A673 (cell line): ENCODE data around the gene MTHFD1L. TPM values are rescaled to one million over a fixed set of nuclear protein-coding genes. Genes with fewer than 3 reads are reported as not detected.

Experiments
- BruUV-seq: library from RNA; stranded (reverse); fragments of 400-500 nt; replicated peaks from 2 replicates; lab custom pipeline; 2021; lab: Mats Ljungman, UMichigan
- CTCF ChIA-PET: fragments of 300-600 bp; sonication (Branson Sonifier 250); formaldehyde crosslinking; loops from one replicate; lab custom pipeline; 2022; ENCODE audit warnings: antibody characterized with exemption; lab: Charles Lee
- POLR2A ChIA-PET: fragments of 300-600 bp; sonication (Branson Sonifier 250); formaldehyde crosslinking; loops from one replicate; lab custom pipeline; 2022; ENCODE audit warnings: antibody characterized with exemption; ENCODE audit not compliant: low non-redundant PET; lab: Charles Lee
- DNase-seq: peaks from one replicate; pipeline ENCODE4 v3.0.0-alpha.2; 2015; ENCODE audit warnings: low spot score
- H3K27ac ChIP-seq: fragments of 200-600 bp; sonication (generic); 2 replicates; pipeline ENCODE4 v1.5.1; 2016; ENCODE audit warnings: mixed run types, low read depth, mild to moderate bottlenecking, mixed read lengths, antibody characterized with exemption, low read length; ENCODE audit not compliant: poor library complexity, severe bottlenecking
- H3K27me3 ChIP-seq: fragments of 200-600 bp; sonication (generic); replicated peaks from 2 replicates; pipeline ENCODE4 v1.6.1; 2017; ENCODE audit warnings: mixed run types, low read depth, mild to moderate bottlenecking, mixed read lengths, antibody characterized with exemption, low read length; ENCODE audit not compliant: insufficient read depth, poor library complexity
- H3K36me3 ChIP-seq: fragments of 200-600 bp; sonication (generic); 2 replicates; pipeline ENCODE4 v1.6.1; 2016; ENCODE audit warnings: mixed run types, mild to moderate bottlenecking, mixed read lengths, antibody characterized with exemption, low read length; ENCODE audit not compliant: insufficient read depth, poor library complexity, severe bottlenecking
- H3K4me1 ChIP-seq: fragments of 200-600 bp; sonication (generic); 2 replicates; pipeline ENCODE4 v1.6.1; 2017; ENCODE audit warnings: mixed run types, mild to moderate bottlenecking, mixed read lengths, antibody characterized with exemption, low read length; ENCODE audit not compliant: insufficient read depth, poor library complexity, severe bottlenecking
- H3K4me3 ChIP-seq: fragments of 200-600 bp; sonication (generic); 2 replicates; pipeline ENCODE4 v1.5.1; 2016; ENCODE audit warnings: low read depth, mixed run types, mild to moderate bottlenecking, mixed read lengths, low read length; ENCODE audit not compliant: poor library complexity, severe bottlenecking
- H3K9me3 ChIP-seq: fragments of 200-600 bp; sonication (generic); 2 replicates; pipeline ENCODE4 v1.6.1; 2016; ENCODE audit warnings: mixed run types, low read depth, mild to moderate bottlenecking, mixed read lengths, antibody characterized with exemption, low read length; ENCODE audit not compliant: poor library complexity, severe bottlenecking
- EZH2 ChIP-seq: fragments of 200-600 bp; sonication (generic); IDR thresholded peaks from 2 replicates; pipeline ENCODE4 v1.6.1; 2017; ENCODE audit warnings: borderline replicate concordance, low read depth, mild to moderate bottlenecking, mixed read lengths, antibody characterized with exemption, low read length; ENCODE audit not compliant: poor library complexity, severe bottlenecking
- intact Hi-C: fragments of 100-400 bp; cut with micrococcal nuclease; formaldehyde crosslinking; loops from one replicate; pipeline ENCODE4 v1.10.0; 2022; ENCODE audit not compliant: unreplicated experiment
- total RNA-seq: library from RNA; stranded (reverse); gene quantifications from 2 replicates; pipeline ENCODE4 v1.2.3, GENCODE V29; 2021
- TF ChIP-seq, protein P1 (sequence below): fragments of 300-800, 200-600 bp; sonication (generic); conservative IDR thresholded peaks from 2 replicates; pipeline ENCODE4 v1.5.1; 2017; ENCODE audit warnings: low read depth, mild to moderate bottlenecking, antibody characterized with exemption, low read length, moderate library complexity, mixed read lengths

The MTHFD1L gene
- total RNA-seq, 1 experiment from 2014 or later: 78.7 TPM

DNA sequence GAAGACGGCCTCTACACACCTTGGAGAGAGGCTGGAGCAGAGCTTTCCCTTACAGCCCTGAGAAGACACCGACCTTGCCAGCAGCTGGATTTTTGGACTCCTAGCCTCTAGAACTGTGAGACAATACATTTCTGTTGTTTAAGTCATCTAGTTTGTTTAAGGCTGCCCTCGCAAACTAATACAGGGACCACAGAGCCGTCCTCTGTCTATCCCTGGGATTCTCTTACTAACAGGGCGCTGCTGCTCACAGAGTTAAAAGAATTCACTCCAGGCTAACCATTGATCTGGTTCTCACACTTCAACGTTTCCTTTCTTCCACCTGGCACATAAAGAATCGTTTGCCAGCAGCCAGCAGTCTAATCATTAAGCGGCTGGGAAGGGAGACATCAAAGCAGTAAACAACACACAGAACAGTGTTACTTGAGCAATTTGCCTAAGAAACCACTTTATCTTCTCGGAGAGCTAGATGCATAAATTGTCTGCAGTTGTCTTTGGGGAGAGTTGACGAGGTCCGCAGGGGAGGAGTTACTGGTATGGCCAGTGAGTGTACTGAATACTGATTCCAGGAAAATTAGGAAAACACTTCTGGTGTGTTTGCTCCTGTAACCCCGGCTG is 270.7 kb downstream of the MTHFD1L start:
- Histone ChIP-seq H3K27me3 (no peaks in the 10 kb centered on the region), H3K27ac (no peak overlapping the region), H3K4me3 (no peak overlapping the region), H3K36me3 (no peaks in the 10 kb centered on the region), H3K9me3 (no peaks in the 10 kb centered on the region), H3K4me1 (peaks cover under 1% of the 10 kb centered on the region)
- intact Hi-C loops: no loop called here
- ChIA-PET CTCF (no interaction called here), POLR2A (interaction anchor here (0.7 kb wide), 1 partner anchor 116 kb away, joined by 3 read pairs; no protein-coding TSS in a partner anchor)
- no TSS peak for BruUV-seq
- TF ChIP-seq EZH2: no peak
- TF ChIP-seq, protein P1, sequence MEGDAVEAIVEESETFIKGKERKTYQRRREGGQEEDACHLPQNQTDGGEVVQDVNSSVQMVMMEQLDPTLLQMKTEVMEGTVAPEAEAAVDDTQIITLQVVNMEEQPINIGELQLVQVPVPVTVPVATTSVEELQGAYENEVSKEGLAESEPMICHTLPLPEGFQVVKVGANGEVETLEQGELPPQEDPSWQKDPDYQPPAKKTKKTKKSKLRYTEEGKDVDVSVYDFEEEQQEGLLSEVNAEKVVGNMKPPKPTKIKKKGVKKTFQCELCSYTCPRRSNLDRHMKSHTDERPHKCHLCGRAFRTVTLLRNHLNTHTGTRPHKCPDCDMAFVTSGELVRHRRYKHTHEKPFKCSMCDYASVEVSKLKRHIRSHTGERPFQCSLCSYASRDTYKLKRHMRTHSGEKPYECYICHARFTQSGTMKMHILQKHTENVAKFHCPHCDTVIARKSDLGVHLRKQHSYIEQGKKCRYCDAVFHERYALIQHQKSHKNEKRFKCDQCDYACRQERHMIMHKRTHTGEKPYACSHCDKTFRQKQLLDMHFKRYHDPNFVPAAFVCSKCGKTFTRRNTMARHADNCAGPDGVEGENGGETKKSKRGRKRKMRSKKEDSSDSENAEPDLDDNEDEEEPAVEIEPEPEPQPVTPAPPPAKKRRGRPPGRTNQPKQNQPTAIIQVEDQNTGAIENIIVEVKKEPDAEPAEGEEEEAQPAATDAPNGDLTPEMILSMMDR: no peak
- no peak for DNase-seq

DNA sequence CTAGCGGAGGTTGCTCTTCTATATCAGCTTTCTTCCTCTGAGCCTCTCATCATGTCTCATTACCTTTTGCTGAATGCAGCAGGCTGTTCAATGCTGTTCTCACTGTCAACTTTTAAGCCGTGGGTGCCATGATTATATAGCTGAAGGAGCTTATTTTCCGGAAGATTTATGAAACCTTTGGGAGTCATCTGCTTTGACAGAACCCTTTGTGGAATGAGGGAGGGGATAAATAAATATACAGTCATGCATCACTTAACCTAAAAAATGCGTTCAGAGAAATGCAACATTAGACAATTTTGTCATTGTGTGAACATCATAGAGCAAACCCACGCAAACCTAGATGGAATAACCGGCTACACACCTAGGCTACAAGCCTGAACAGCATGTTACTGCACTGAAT is 272.0 kb downstream of the MTHFD1L start:
- peak; percentile 15 for DNase-seq
- no TSS peak for BruUV-seq

DNA sequence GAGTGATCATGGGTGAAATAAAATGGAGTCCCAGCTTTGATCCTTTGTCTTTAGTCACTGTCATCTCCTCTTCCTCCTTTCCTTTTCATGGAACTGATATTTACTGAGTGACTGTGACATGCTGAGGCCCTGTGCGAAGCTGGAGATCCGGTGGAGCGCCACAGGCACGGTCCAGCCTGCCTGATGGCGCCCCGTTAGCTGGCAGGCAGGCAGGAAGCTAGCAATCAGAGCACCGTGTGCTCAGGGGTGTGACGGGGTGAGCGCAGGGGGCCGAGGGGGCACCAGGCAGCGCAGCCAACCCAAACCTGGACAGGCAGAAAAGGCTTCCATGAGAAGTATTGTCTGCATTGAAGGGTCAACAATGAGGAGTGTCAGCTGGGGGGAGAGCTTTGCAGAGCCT is 274.0 kb downstream of the MTHFD1L start:
- CTCF ChIA-PET: no interaction called here

More for the DNA sequence above, 272.0 kb downstream of the MTHFD1L start:
- Histone ChIP-seq H3K4me1 (peaks cover 5% of the 10 kb centered on the region), H3K9me3 (no peaks in the 10 kb centered on the region), H3K36me3 (no peaks in the 10 kb centered on the region), H3K4me3 (no peak overlapping the region), H3K27ac (no peak overlapping the region), H3K27me3 (no peaks in the 10 kb centered on the region)
- POLR2A ChIA-PET: no interaction called here
- CTCF ChIA-PET: no interaction called here
- TF ChIP-seq, protein P1: no peak
- no peak for TF ChIP-seq EZH2
- intact Hi-C loops: no loop called here

More for the DNA sequence above, 274.0 kb downstream of the MTHFD1L start:
- DNase-seq: no peak
- Histone ChIP-seq H3K36me3 (no peaks in the 10 kb centered on the region), H3K27ac (no peak overlapping the region), H3K27me3 (no peaks in the 10 kb centered on the region), H3K9me3 (no peaks in the 10 kb centered on the region), H3K4me3 (no peak overlapping the region), H3K4me1 (peaks cover 5% of the 10 kb centered on the region)
- no TSS peak for BruUV-seq
- intact Hi-C loops: no loop called here
- TF ChIP-seq, protein P1: no peak
- TF ChIP-seq EZH2: no peak
- POLR2A ChIA-PET: no interaction called here
